Measurements from ENCODE around the gene NME2. TPM values are rescaled to one million over a fixed set of nuclear protein-coding genes. Genes with fewer than 3 reads are reported as not detected.

Gene NME2
- total RNA-seq, 1 experiment from 2014 or later, result 1,558 TPM

GRCh38 chr17:51164911-51165679 lies 1.1 kb upstream of the NME2 start:
- Histone ChIP-seq H3K4me1 (ENCODE audit: insufficient read depth, low read length) (peaks cover 21% of the 10 kb centered on the region), H3F3A (ENCODE audit: low read length, unreplicated experiment) (peaks cover 4% of the 10 kb centered on the region), H3K4me3 (ENCODE audit: low read length) (peak overlapping the region; percentile 81), H3K79me2 (ENCODE audit: low read length) (peaks cover 35% of the 10 kb centered on the region), H3K9me2 (replicated peaks; ENCODE audit: low read length) (no peaks in the 10 kb centered on the region), H3K27ac (ENCODE audit: low read length) (0 out of 2 replicates have a peak overlapping the region, but pooled peaks have one; percentile 73), H3K4me2 (ENCODE audit: low read length) (peak overlapping the region; percentile 94), H3K27me3 (ENCODE audit: low read length) (no peaks in the 10 kb centered on the region), H3K36me3 (ENCODE audit: low read depth, low read length) (peaks cover 54% of the 10 kb centered on the region), H3K9me3 (ENCODE audit: low read length) (no peaks in the 10 kb centered on the region), H3K9ac (ENCODE audit: low read length) (no peak overlapping the region), H4K20me1 (ENCODE audit: low read length) (peaks cover 20% of the 10 kb centered on the region), H2AFZ (ENCODE audit: low read length) (no peak overlapping the region)
- no peak for DNase-seq
- no TSS peak for BruUV-seq (replicated peaks)
- ChIA-PET CTCF (no interaction called here), POLR2A (ENCODE audit: unreplicated experiment) (no interaction called here)
- no peak; the same call in 1 of the 2 replicates for ATAC-seq
- TF ChIP-seq, protein P1, sequence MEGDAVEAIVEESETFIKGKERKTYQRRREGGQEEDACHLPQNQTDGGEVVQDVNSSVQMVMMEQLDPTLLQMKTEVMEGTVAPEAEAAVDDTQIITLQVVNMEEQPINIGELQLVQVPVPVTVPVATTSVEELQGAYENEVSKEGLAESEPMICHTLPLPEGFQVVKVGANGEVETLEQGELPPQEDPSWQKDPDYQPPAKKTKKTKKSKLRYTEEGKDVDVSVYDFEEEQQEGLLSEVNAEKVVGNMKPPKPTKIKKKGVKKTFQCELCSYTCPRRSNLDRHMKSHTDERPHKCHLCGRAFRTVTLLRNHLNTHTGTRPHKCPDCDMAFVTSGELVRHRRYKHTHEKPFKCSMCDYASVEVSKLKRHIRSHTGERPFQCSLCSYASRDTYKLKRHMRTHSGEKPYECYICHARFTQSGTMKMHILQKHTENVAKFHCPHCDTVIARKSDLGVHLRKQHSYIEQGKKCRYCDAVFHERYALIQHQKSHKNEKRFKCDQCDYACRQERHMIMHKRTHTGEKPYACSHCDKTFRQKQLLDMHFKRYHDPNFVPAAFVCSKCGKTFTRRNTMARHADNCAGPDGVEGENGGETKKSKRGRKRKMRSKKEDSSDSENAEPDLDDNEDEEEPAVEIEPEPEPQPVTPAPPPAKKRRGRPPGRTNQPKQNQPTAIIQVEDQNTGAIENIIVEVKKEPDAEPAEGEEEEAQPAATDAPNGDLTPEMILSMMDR (conservative IDR thresholded peaks at IDR 0.05; ENCODE audit: low read depth, low read length), result no peak
- TF ChIP-seq EZH2 (IDR thresholded peaks at IDR 0.05; ENCODE audit: low read length, unreplicated experiment) (no peak), EZH2phosphoT487 (IDR thresholded peaks at IDR 0.05; ENCODE audit: borderline replicate concordance, low read length) (no peak)
- intact Hi-C loops (cut with micrococcal nuclease), result loop anchor here (5.0 kb wide), 1 partner anchor 97 kb away; the partner anchor contains the start of genes MBTD1 and UTP18

GRCh38 chr17:51165680-51166197 lies 472 bp upstream of the NME2 start:
- intact Hi-C loops (cut with micrococcal nuclease), result loop anchor here (1.0 to 5.0 kb wide), 2 partner anchors 44 to 97 kb away; partner anchors contain the start of genes MBTD1 and UTP18
- peaks cover 55% of the 10 kb centered on the region for H3K36me3 ChIP-seq (ENCODE audit: low read depth, low read length)
- H3K9me3 ChIP-seq (ENCODE audit: low read length), result no peaks in the 10 kb centered on the region
- DNase-seq, result no peak
- ATAC-seq, result peak; percentile 18
- no peak for TF ChIP-seq EZH2phosphoT487 (IDR thresholded peaks at IDR 0.05; ENCODE audit: borderline replicate concordance, low read length)
- TF ChIP-seq EZH2 (IDR thresholded peaks at IDR 0.05; ENCODE audit: low read length, unreplicated experiment), result no peak
- TF ChIP-seq, protein P1 (conservative IDR thresholded peaks at IDR 0.05; ENCODE audit: low read depth, low read length), result no peak
- peaks cover 4% of the 10 kb centered on the region for H3F3A ChIP-seq (ENCODE audit: low read length, unreplicated experiment)
- H3K27ac ChIP-seq (ENCODE audit: low read length), result peak overlapping the region; percentile 73
- peaks cover 22% of the 10 kb centered on the region for H4K20me1 ChIP-seq (ENCODE audit: low read length)
- H3K9ac ChIP-seq (ENCODE audit: low read length), result peak overlapping the region; percentile 97
- peaks cover 21% of the 10 kb centered on the region for H3K4me1 ChIP-seq (ENCODE audit: insufficient read depth, low read length)
- no peaks in the 10 kb centered on the region for H3K27me3 ChIP-seq (ENCODE audit: low read length)
- peaks cover 37% of the 10 kb centered on the region for H3K79me2 ChIP-seq (ENCODE audit: low read length)
- CTCF ChIA-PET, result interaction anchor here (0.5 kb wide), 1 partner anchor 299 kb away, joined by 10 read pairs; the partner anchor contains the start of gene TOB1
- H2AFZ ChIP-seq (ENCODE audit: low read length), result peak overlapping the region; percentile 88
- H3K9me2 ChIP-seq (replicated peaks; ENCODE audit: low read length), result no peaks in the 10 kb centered on the region
- BruUV-seq (replicated peaks), result TSS peak; percentile 92
- peak overlapping the region; percentile 94 for H3K4me2 ChIP-seq (ENCODE audit: low read length)
- peak overlapping the region; percentile 81 for H3K4me3 ChIP-seq (ENCODE audit: low read length)
- POLR2A ChIA-PET (ENCODE audit: unreplicated experiment), result interaction anchor here (0.6 kb wide), 1 partner anchor 105 kb away, joined by 6 read pairs; no protein-coding TSS in a partner anchor

Measured in PC-3 (cell line).